Tibial nerve (tissue), 3 donors: Measurements from ENCODE around the gene KLF1.

Experiments
- POLR2A ChIP-seq, 2 donors: fragments of 450-650 bp; IDR thresholded peaks; one replicate each; pipeline ENCODE4 v1.6.1; 2017; ENCODE audit warnings: antibody characterized with exemption in 2 of 2, mild to moderate bottlenecking in 2 of 2, moderate library complexity in 2 of 2
- TF ChIP-seq, protein P1 (sequence below), 5 experiments: fragments of 200-600 bp in 3 of 5; fragments of 450-650 bp in 2 of 5; sonication (generic) in 3 of 5; IDR thresholded peaks; one replicate each; pipeline ENCODE4 v1.5.1; 2016 to 2019; ENCODE audit warnings: antibody characterized with exemption in 5 of 5, mild to moderate bottlenecking in 3 of 5, moderate library complexity in 2 of 5

DNA sequence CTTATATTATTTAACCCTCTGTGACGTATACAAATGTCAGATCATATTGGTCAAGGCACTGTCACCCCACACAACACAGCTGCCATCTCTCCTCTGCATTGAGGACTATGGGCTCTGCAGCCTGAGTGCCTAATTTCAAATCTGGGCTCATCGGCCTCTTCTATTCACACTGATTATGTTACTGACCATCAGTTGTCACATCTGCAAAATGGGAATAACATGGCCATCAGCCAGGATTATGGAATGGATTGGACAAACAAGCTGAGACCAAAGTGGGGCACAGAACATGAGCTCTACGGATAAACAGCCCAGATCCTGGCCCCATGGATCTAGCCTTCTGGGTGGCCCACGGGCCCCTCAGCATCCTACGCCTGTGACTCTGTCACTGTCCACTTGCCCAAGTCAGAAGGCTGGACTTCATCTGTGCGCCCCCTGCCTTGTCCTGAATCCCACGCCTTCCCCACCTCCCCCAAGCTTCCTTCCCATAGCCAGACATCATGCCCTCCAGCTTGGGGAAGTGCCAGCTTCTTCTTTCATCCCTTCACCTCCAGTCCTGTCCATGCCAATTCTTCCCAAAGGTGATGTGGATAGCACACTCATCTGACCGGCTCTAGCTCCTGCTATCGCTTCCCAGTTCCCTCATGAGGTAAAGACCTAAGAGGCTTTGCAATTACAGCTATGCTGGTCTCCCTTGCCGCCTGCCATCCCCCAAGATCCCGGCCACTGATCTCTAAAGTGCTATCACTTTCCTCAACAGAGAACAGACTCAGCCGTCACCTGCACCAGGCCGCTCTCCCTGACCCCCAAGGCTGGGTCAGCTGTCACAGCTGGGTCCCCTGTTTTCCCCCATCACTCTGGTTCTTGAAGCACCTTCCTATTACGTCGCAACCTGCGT is 45.6 kb upstream of the KLF1 start:
- TF ChIP-seq, protein P1, sequence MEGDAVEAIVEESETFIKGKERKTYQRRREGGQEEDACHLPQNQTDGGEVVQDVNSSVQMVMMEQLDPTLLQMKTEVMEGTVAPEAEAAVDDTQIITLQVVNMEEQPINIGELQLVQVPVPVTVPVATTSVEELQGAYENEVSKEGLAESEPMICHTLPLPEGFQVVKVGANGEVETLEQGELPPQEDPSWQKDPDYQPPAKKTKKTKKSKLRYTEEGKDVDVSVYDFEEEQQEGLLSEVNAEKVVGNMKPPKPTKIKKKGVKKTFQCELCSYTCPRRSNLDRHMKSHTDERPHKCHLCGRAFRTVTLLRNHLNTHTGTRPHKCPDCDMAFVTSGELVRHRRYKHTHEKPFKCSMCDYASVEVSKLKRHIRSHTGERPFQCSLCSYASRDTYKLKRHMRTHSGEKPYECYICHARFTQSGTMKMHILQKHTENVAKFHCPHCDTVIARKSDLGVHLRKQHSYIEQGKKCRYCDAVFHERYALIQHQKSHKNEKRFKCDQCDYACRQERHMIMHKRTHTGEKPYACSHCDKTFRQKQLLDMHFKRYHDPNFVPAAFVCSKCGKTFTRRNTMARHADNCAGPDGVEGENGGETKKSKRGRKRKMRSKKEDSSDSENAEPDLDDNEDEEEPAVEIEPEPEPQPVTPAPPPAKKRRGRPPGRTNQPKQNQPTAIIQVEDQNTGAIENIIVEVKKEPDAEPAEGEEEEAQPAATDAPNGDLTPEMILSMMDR (IDR thresholded peaks at IDR 0.05) = no peak
- TF ChIP-seq POLR2A (IDR thresholded peaks at IDR 0.05) = no peak
